Activated T-cell treated with anti-CD3 and anti-CD28 coated beads, Interleukin-2, amount 50 U/mL, for 48 hours (primary cell): ENCODE measurements around the gene CST11.
"Not testable (repeated sequence)": the region's sequence is repeated elsewhere in the genome, so short reads cannot be mapped to it uniquely, and the experiment has no call there.

Source experiments
- DNase-seq, 2 experiments: peaks; one replicate each; pipeline ENCODE4 v3.0.0-alpha.2; 2020

CST11 gene, protein sequence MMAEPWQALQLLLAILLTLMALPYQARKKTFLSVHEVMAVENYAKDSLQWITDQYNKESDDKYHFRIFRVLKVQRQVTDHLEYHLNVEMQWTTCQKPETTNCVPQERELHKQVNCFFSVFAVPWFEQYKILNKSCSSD

DNA sequence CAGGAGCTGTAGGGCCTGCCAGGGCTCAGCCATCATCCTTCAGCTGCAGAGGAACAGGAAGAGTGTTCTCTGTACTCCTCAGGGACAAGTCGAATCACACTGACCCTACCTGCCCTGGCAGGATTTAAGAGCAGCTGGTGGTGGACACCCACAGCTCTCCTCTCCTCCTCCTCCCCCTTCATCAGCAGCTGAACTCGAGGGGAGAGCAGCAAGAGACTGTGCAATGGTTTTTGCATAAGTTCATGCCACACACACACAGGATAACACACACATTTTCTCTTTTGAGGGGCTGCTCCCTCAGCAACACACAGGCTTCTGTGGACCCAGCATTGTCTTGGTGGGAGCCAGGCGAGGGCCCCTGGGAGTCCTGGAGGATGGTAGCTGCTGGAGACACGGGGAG, at the start of gene CST11:
Gene CST11 (minus strand): TSS at position 101 of the 400 bp plus-strand sequence. CDS start 65 bp downstream, at position 36.
- DNase-seq = no peak

DNA sequence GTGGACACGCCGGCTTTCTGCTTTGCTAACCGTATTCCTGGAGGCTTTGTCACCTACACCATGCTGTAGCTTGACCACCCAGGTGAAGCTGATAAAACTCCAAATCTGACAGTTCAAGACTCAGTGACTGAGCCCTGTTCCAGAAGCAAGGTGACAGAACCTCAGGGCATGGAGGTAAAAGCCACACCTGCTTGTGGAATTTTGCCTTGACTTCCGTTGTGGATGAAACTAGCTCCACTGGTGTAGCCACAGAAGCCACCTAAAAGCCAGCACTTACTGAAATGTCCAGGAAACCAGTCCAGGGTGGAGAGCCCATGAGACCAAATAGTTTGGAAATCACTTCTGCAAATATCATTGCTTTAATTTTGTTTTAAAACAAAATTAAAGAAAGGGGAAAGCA, 49.2 kb upstream of the CST11 start:
- no peak for DNase-seq

DNA sequence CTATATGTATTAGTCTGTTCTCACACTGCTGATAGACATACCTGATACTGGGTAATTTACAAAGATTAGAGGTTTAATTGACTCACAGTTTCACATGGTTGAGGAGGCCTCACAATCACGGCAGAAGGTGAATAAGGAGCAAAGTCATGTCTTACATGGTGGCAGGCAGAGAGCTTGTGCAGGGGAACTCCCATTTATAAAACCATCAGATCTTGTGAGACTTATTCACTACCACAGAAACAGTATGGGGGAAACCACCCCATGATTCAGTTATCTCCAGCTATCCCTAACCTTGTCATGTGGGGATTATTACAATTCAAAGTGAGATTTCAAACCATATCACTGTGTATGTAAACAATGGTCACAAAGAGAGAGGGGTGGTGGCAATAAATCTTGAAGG, 44.9 kb upstream of the CST11 start:
- DNase-seq = no peak

DNA sequence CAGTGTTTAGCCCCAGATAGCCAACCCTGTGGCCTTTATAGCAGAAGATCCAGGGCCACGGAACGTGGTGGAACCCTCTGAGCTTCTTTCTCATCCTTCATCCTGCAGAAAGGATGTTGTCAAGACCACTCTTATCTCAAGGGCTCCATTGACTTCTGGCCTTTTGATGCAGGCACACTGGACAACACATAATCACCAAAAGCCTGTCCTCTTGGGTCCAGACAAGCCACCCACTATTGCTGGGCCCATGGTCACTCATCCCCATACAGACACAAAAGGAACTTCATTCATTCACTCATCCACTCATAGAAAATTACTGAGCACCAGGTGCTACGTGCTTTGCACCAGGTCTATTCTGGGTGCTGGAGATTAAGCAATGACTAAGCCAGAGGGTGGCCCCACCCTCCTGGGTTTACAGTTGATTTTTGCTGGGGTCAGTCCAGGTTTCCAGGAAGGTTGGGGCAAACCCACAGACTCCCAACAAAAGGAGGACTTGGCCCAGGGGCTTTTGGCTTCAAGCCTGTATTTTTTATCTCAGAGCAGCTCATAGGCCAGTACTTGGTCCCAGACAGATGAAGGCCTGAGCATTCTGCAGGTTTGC, 40.6 kb upstream of the CST11 start:
- DNase-seq = no peak

DNA sequence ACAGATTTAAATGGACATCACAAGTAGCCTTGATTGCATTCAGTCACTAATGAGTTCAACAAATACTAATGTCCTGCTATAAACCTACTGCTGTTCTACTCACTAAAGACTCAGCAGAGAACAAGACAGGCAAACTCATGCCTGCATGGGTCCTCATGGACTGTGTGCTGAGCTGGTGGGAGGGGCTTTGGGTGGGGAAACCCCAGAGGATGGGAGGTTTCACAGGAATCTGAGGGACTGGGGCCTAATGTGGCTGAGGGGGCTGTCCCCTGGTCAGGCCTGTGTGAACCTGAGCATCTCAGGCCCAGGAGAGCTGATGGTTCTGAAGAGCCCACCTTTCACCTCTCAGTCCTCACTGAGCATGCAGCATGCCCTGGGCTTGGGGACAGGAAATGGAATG, 39.6 kb upstream of the CST11 start:
- no peak for DNase-seq

DNA sequence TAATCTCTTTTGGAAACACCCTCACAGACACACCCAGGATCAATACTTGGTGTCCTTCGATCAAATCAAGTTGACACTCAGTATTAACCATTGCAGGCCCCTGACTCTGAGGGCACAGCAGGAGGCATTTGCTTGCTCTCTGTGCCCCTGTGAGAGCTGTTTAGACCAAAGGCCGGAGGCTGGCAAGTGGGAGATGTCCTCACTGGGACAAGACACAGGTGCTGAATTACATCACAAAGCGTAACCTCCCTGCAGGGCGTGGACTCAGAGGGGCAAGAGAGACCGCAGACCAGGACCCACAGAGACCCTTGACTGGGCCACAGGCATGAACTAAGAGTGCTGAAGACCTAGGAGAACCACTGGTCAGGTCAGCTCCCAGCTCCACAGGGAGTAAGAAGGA, 38.1 kb upstream of the CST11 start, which contains the start of gene CST8:
Gene CST8 (plus strand): TSS at position 301 of the 400 bp plus-strand sequence. CDS start 551 bp downstream, outside the sequence.
- no peak for DNase-seq

DNA sequence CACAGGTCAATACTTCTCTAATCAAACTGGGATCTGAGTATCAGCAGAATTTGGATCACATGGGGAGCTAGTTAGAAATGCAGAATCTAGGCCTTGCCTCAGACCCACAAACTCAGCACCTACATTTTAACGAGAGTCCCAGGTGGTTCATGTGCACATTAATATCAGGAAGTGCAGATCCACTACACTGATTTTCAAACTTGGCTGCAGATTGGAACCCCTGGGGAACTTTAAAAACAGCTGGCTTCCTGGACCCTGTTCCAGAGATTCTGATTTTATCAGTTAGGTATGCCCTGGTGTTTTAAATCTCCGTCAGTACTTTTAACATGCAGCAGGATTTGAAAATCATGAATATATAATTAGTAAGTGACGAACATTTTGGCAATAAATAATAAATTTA, 36.3 kb upstream of the CST11 start:
- no peak for DNase-seq

DNA sequence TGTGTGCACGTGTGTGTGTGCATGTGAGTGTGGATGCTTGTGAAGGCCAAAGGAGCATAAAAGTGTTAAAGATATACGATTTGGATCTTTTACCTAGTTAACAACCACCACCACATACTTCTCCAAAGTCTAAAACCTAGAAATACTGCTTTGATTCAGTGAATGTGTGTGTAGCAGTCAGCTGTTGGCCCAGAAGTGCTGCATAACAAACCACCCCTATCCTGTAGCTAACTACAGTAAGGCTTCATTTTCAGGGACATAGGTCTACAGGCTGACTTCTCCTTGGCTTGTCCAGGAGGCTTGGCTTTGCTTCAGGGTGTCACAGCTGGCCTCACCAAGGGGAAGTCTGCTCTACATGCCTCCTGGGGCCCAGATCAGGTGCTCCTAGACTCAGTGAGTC, 35.8 kb upstream of the CST11 start:
- DNase-seq = no peak

DNA sequence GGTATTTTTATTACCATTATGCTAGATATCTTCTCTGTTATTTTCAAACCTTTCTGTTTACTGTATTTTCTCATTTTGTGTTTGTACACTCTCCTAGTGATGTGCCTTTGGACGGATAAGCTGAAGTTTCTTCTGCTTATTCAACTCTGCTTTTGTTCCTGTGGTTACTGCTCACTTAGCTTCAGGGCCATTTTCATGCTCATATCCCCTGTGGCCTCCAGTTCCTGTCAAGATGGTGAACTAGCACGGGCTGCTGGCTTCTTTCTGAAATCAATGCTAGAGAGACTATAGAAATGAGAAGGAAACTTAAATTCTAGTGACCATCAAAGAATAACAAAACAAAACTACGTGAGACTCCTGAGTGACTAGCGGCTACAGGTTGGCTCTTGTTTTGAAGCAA, 31.4 kb upstream of the CST11 start:
- DNase-seq = no peak

DNA sequence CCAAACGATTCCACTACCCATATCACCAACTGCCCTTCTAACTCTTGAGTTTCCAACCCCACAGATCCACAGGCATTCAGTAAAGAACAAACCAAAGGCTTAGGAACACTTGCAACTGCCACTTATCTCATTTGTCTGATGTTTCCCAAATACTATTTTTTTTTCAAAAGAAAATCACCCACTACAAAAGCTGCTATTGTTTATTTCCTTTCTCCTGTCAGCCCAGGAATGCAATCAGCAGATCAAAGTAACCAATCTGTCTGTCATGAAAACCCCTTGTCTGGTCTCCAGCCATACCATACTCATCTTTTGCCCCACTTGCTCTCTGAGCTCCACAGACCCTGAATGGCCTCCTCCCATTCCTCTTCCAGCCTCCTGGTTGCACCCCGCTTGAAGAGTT, 29.5 kb upstream of the CST11 start:
- DNase-seq = no peak

DNA sequence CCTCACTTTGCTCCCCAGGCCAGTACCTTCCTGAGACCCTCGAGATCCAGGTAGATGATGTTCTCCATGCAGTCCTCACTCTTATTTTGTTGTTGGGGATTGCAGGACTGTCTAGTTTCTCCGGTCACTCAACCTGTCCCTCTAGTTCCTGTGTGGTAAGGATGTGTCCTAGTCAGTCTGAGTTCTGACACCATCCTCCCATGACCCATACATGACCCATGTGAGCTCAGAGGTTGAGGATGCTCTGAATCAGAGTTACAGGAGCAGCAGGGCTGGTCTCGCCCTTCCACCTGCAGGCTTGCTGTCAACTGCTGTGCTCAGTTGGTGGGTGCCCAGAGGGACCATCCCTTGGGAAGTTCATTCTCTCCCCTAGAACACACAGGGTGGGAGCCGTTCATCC, 26.4 kb upstream of the CST11 start:
- no peak for DNase-seq

DNA sequence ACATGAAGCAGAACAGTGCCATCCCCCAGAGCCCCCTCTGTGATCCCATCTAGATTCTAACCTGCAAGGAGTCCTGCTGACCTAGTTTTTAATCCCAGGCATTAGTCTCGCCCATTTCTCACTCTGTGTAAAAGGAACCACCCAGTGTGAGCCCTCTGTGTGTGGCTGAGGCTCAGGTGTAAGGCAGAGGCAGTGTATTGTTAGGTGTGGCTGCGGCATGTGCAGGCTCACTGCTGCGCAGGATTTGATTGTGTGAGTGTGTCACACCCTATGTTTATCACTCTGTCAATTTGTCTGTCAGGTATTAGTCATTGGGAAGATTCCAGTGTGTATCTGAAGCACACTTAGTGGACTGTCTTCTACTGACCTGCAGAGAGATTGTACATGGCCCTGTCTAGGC, 24.5 kb upstream of the CST11 start:
- DNase-seq = no peak

DNA sequence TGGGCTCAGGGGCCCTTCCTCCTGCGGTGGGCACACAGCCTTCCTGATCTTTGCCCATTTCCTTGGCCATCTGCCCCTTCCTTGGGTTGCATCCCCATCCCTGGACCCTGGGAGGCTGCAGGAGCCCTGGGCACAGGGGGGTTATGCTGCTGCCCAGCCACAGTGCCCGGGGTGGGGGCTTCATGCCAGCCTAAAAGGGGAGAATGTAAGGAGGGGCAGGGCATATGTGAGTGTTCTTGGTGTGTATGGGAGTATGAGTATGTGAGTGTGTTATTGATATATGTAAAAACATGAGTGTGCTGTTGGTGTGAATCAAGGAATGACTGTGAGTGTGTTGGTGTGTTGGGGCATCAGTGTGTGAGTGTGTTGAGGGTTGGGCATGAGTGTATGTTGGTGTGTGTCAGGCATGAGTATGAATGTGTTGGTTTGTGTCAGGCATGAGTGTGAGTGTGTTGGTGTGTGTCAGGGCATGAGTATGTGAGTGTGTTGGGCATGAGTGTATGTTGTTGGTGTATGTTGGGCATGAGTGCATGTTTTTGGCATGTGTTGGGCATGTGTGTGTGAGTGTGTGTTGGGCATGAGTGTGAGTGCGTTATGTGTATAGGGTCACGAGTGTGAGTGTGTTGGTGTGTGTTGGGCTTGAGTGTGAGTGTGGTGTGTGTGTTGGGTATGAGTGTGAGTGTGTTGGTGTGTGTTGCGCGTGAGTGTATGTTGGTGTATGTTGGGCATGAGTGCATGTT, 23.5 kb upstream of the CST11 start:
- no peak for DNase-seq

DNA sequence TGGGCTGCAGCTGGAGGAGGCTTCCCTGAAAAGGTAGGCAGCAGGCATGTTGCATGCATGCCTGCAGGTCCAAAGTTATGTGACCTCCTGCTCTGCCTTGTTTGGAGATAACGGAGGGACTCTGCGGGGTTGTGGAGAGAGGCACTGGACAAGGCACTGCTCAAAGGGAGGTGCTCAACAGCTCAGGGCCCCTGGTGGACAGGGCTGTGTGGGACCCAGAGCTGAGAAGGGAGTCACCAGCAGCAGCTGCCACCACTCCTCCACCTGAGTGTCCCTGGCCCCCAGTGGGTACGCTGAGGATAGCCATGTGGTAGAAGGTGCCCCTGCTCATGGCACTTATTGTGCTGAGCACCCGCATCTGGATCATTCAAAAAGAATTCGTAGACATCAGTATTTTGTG, 22.7 kb upstream of the CST11 start:
- no peak for DNase-seq

DNA sequence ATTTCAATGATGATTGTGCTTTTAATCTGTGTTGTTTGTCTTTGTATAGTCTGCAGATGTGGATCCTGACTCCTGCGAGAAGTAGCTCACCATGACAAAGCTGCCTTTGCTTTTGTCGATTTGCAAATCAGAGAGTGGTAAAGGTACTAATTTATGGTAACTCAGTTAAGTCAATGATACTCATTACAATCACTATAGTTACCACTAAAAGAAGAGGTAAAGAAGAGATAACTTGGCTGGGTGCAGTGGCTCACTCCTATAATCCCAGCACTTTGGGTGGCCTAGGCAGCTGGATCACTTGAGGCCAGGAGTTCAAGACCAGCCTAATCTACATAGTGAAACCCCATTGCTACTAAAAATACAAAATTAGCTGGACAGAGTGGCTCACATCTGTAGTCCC, 20.6 kb upstream of the CST11 start:
- DNase-seq = not testable (repeated sequence)

DNA sequence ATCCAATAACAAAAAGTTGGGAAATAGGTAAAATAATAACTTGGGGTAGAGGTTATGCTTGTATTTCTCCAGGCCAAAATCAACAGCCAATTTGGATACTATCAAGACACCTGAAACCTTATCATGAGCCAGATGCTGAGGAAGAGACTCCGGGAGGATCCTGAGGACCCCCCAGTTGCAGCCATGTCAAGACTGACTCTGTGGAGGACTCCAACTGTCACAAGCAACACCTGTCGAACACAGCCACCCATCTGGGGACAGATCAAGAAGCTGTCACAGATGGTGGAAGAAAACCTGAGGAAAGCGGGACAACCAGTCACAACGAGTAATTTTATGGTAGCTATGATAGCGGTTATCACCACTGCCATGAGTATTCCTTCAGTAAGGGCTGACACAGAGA, 19.6 kb upstream of the CST11 start:
- not testable (repeated sequence) for DNase-seq

DNA sequence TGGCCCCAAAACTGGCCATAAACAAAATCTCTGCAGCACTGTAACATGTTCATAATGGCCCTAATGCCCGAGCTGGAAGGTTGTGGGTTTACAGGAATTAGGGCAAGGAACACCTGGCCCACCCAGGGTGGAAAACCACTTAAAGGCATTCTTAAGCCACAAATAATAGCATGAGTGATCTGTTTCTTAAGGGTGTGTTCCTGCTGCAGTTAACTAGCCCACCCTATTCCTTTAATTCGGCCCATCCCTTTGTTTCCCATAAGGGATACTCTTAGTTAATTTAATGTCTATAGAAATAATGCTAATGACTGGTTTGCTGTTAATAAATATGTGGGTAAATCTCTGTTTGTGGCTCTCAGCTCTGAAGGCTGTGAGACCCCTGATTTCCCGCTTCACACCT, 14.3 kb upstream of the CST11 start:
- DNase-seq = not testable (repeated sequence)

DNA sequence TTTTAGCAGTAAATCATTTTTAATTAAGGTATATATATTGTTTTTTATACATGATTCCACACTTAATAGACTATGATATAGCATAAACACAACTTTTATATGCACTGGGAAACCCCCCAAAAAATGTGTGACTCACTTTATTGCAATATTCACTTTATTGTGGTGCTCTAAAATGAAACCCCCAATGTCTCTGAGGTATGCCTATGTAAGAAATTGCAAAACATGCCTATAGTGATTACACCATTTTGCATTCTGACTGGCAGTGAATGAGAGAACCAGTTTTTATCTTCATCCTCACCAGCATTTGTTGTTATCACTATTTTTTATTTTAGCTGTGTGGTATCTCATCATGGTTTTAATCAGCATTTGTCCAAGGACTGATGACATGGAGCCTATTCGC, 8.5 kb upstream of the CST11 start:
- no peak for DNase-seq

DNA sequence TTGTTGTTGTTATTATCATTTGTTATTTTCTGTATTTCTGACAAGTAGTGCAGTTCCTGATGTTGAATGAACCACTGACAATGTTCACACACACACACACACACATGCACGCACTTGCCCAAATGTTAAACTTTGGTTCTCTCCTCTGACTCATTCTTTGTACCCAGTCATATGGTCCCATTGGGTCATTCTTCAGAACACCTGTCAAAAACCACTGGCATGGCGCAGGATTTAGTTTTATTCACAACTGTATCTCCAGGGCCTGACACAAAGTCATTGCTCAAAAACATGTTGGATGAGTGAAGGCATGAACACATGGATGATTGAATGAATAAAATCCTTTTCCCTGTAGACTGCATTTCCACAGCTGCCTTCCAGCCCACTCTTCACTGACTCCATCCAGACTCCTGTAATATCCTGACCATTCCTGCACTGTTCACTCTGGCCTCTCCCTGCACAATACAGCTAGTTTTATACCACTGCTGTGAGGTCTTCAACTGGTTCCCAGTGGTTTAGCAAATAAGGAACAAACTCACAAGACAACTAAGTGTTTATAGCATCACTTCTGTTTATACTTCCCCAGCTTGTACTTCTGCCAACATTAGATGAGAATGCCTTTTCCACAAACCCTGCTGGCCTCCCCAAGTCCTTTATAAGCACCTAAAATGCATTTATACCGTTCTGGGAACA, 6.9 kb upstream of the CST11 start:
- DNase-seq = no peak

DNA sequence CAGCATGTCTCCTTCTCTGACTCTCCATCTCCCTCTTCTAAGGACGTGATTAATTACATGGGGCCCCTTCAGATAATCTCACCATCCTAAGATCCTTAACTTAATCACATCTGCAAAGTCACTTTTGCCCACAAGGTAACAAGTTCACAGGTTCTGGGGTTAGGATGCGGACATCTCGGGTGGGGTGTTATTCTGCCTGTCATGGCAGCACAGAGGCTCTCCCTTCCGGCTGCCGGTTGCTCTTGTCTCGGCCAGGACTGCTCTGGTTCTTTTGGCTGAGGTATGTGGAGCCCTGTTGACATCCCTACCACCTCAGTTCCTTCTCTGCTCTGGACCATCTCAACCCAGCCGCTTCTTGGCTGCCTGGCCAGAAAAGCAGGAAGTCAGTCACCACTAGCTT, 4.2 kb upstream of the CST11 start:
- DNase-seq = no peak

DNA sequence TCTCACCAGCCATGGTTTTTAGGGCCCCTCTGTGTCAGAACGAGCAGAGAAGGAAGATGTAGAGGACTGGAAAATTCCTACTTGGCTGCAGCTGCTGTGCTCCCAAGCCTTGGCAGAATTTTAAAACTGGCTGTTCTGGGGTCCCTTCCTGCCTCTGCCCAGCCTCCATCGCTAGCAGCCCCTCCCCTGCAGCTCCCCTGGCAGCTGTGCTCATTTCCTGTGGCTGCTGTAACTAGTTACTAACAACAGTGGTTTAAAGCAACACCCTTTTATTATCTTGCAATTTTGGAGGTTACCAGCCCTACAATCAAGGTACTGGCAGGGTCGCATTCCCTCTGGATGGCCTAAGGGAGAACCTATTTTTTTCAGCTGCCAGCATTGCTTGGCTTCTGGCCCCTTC, 3.7 kb upstream of the CST11 start:
- DNase-seq = no peak

DNA sequence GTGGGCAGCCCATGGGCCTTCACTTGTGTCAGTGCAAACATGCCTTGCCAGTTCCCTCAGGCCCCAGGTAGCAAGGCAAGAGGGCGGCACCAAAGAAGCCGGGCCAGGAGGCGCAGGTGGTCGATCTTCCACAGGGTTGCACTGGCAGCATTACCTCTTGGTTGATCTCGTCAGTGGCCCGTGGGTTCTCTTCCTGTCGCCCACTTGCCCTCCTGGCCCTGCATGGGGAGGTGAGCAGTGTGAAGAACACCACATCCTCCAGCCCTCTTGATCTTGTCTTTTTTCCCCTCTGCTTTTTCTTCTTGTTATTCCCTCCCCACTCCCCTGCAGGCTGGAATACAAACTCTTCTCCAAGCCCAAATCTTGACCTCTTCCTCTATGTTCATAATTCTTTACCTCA, 3.0 kb upstream of the CST11 start:
- no peak for DNase-seq

DNA sequence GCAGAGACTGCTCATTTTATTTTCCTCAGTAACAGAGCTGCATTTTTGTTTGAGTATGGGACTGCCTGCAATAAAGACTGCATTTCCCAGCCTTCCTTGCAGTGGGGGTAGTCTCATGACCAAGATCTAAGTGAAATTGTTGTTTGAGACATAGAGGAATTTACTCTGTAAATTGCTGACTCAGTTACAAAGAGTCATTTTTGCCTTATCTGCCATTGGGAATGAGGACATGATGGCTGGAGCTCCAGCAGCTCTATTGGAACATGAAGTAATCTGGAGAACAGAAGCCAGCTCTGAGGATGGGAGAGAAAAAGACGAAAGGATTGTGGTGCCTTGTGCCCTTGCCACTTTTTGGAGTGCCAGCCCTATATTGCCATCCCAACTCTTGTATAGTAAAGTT, 2.1 kb upstream of the CST11 start:
- DNase-seq = no peak
